Muscle of back (tissue), 11 donors: ENCODE measurements around the gene HECTD4. TPM values are rescaled to one million over a fixed set of nuclear protein-coding genes. Genes with fewer than 3 reads are reported as not detected.
"Not testable (repeated sequence)": the region's sequence is repeated elsewhere in the genome, so short reads cannot be mapped to it uniquely, and the experiment has no call there.

Source experiments
- DNase-seq, 3 donors: peaks; one replicate each; pipeline versions ENCODE4 v3.0.0 to v3.0.0-alpha.2; 2013
- polyA plus RNA-seq, 10 donors: library from polyadenylated mRNA; unstranded; fragments of 120-200 nt; gene quantifications; one replicate each; pipeline ENCODE4 v1.2.1, GENCODE V29; 2013; ENCODE audit not compliant: insufficient read length in 10 of 10

Gene HECTD4
- polyA plus RNA-seq, 10 donors: 33.9 to 73.0 (median 51.4) TPM

GRCh38 chr12:112122823-112123690 is 259.2 kb downstream of the HECTD4 start:
- DNase-seq: peak in 1 of 3 donors; percentile 28

GRCh38 chr12:112121780-112122565 is 260.3 kb downstream of the HECTD4 start:
- DNase-seq: peak; percentile 84 to 91 (median 88)

GRCh38 chr12:112117685-112118084 is 264.5 kb downstream of the HECTD4 start:
- DNase-seq: no peak

- peak in 2 of 3 donors; percentile 43 to 60 for DNase-seq
Observed at GRCh38 chr12:112116232-112117060, 265.8 kb downstream of the HECTD4 start.

- DNase-seq: no peak
Observed at GRCh38 chr12:112115259-112116045, 266.8 kb downstream of the HECTD4 start.

- DNase-seq: no peak
Observed at GRCh38 chr12:112112409-112113133, 269.7 kb downstream of the HECTD4 start.

- DNase-seq: no peak
Observed at GRCh38 chr12:112111931-112112330, 270.3 kb downstream of the HECTD4 start.

GRCh38 chr12:112110787-112111662 is 271.2 kb downstream of the HECTD4 start:
- DNase-seq: not testable (repeated sequence)

Other genes starting within 250 kb of the HECTD4 start
- 1,000 to 10,000 TPM; 2,605 to 3,667 (median 3,297) TPM for gene RPL6, start 27.2 kb upstream of the HECTD4 start, polyA plus RNA-seq
- 10 to 100 TPM; 53.2 to 75.9 (median 61.2) TPM for gene PTPN11, start 36.5 kb upstream of the HECTD4 start, polyA plus RNA-seq